Sigmoid colon (tissue), 4 donors: Measurements from ENCODE around the gene SEMA4B.

Source experiments
- CTCF ChIP-seq, 4 experiments: fragments of 450-650 bp in 3 of 4; fragments of 200-600 bp in 1 of 4; IDR thresholded peaks; one replicate each; pipeline ENCODE4 v1.5.1; 2016 to 2019; ENCODE audit warnings: antibody characterized with exemption in 4 of 4, mild to moderate bottlenecking in 3 of 4, moderate library complexity in 2 of 4
- EP300 ChIP-seq, 4 donors: sonication (generic); formaldehyde crosslinking; IDR thresholded peaks; one replicate each; pipeline ENCODE4 v1.6.1; 2017; ENCODE audit warnings: antibody characterized with exemption in 4 of 4

- TF ChIP-seq CTCF (IDR thresholded peaks at IDR 0.05) = no peak
- TF ChIP-seq EP300 (IDR thresholded peaks at IDR 0.05) = no peak
These were observed 2.8 kb downstream of the SEMA4B start for GRCh38 chr15:90203922-90204321.
